ENCODE data around the gene CFAP20DC.

Gene CFAP20DC

DNA sequence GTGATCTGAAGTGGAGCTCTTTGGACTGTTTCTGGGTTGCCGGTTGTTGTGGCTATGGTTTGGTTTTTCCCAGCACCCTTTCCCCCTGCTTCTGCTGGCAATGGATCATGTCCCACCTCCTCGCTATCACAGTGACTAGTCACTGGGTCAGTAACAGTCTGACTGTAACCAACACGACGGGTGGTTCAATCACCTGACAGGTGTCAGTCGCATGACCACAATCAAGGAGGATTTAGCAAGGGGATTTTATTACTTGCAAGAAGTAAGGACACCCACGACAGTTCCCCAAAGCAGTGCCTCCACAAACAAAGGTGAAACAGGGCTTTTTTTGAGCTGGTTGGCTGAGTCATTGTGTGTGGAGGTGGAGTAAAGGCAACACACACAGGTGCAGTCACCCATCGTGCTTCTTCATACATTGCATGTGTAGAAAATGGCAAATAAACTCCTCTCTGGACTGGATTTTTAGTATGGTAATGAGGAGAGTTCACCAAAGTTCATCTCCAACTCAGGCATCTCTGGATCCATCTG is 324.4 kb downstream of the CFAP20DC start:
- TF ChIP-seq, protein P1, sequence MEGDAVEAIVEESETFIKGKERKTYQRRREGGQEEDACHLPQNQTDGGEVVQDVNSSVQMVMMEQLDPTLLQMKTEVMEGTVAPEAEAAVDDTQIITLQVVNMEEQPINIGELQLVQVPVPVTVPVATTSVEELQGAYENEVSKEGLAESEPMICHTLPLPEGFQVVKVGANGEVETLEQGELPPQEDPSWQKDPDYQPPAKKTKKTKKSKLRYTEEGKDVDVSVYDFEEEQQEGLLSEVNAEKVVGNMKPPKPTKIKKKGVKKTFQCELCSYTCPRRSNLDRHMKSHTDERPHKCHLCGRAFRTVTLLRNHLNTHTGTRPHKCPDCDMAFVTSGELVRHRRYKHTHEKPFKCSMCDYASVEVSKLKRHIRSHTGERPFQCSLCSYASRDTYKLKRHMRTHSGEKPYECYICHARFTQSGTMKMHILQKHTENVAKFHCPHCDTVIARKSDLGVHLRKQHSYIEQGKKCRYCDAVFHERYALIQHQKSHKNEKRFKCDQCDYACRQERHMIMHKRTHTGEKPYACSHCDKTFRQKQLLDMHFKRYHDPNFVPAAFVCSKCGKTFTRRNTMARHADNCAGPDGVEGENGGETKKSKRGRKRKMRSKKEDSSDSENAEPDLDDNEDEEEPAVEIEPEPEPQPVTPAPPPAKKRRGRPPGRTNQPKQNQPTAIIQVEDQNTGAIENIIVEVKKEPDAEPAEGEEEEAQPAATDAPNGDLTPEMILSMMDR (IDR thresholded peaks at IDR 0.05; ENCODE audit: control insufficient read depth, extremely low read depth, insufficient read depth): no peak
- H3K4me3 ChIP-seq (ENCODE audit: low read depth, low read length): no peak overlapping the region
- DNase-seq (ENCODE audit: low read depth): no peak

DNA sequence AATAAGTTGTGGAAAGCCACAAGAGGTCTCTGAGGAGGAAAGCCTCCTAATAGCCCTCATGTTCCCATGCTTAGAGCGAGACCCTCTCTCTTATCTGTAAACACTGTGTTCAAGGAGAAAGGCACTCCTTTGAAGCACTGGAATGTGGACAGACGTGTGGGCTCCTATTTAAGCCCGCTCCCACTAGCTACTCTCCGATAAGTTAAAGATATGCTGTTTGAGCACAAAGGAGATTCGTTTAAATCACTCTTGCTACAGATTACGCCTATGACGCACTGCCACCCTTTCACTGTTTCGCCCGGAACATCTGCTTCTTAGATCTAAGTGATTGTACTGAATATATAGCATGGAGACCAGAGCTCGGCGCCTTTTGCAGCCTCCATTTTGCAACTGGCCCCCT is 325.5 kb downstream of the CFAP20DC start:
- TF ChIP-seq, protein P1 (IDR thresholded peaks at IDR 0.05; ENCODE audit: control insufficient read depth, extremely low read depth, insufficient read depth): no peak
- DNase-seq (ENCODE audit: low read depth): no peak
- H3K4me3 ChIP-seq (ENCODE audit: low read depth, low read length): no peak overlapping the region

DNA sequence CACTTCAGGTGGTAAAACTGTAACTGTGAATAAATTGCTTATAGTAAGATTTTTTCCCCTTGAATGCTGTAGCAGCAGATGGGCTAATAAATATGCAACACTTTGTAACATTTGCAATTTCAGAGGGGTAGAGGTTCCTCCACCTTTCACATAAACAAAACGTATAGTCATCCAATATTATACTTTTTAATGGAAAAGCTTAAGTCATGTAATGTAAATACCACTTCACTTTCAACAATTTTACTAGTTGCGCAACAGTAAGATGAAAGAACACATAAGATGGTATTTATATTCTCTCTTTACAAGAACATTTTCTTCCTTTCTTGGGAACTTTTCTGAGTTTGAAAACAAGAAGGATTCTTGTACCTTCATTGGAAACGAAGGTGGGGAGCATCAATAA is 326.7 kb downstream of the CFAP20DC start:
- no peak overlapping the region for H3K4me3 ChIP-seq (ENCODE audit: low read depth, low read length)
- TF ChIP-seq, protein P1 (IDR thresholded peaks at IDR 0.05; ENCODE audit: control insufficient read depth, extremely low read depth, insufficient read depth): no peak

DNA sequence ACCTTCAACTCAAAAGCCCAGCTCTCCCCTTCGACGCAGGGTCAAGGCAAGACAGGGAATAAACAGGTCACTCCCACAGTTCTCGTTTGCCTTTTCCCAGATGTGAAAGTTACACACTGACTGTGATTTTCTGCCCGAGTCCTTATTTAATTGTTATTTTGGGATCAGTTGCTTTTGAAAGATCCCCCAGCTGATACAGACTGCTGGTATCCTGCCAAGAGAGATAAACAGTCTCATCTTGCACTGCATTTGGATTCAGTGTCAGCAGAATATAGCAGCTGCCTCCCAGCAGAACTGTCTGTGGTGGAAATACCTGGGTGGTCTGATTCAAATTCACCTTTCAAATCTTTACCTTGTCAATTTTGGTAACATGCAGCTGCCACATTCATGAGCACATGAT is 327.3 kb downstream of the CFAP20DC start:
- TF ChIP-seq, protein P1 (IDR thresholded peaks at IDR 0.05; ENCODE audit: control insufficient read depth, extremely low read depth, insufficient read depth): no peak
- no peak for DNase-seq (ENCODE audit: low read depth)
- H3K4me3 ChIP-seq (ENCODE audit: low read depth, low read length): no peak overlapping the region

More for the DNA sequence above, 326.7 kb downstream of the CFAP20DC start:
- DNase-seq (ENCODE audit: low read depth): no peak

DNA sequence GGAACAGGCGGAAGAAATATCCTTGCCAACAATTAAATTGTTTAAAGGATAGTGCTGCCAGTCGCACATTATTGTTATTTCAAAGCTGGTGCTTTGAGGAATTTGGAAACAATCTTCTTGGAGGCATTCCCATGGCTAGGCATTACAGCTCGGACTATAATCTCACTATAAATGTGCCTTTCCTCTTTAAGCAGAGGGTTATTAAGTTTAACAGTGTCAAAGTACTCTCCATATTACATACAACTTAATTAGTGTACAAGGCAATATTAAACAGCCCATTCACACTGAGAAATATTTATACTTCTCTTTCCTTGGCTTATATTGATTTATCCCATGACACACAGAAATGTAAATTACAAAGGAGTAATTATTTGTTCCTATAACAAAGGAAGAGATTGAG is 329.3 kb downstream of the CFAP20DC start:
- no peak overlapping the region for H3K4me3 ChIP-seq (ENCODE audit: low read depth, low read length)
- TF ChIP-seq, protein P1 (IDR thresholded peaks at IDR 0.05; ENCODE audit: control insufficient read depth, extremely low read depth, insufficient read depth): no peak
- DNase-seq (ENCODE audit: low read depth): no peak

DNA sequence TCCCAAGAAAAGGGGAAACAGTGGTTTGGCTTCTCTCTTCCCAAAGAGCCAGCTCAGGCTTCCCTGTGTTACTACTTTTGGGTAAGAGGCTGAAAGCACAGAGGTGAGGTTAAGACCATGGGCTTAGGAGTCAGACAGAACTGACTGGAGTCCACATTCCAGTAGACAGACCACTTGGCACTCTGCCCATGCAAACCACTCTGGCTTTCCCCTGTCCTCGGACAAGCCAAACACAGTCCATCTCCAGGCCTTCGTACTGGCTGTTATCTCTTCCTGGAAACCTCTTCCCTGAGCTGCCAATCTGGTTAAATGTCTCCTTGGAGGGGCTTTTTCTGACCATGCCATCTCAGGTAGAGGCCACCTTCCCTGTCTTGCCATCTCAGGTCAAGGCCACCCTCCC is 330.1 kb downstream of the CFAP20DC start:
- DNase-seq (ENCODE audit: low read depth): no peak
- TF ChIP-seq, protein P1 (IDR thresholded peaks at IDR 0.05; ENCODE audit: control insufficient read depth, extremely low read depth, insufficient read depth): no peak
- H3K4me3 ChIP-seq (ENCODE audit: low read depth, low read length): no peak overlapping the region

DNA sequence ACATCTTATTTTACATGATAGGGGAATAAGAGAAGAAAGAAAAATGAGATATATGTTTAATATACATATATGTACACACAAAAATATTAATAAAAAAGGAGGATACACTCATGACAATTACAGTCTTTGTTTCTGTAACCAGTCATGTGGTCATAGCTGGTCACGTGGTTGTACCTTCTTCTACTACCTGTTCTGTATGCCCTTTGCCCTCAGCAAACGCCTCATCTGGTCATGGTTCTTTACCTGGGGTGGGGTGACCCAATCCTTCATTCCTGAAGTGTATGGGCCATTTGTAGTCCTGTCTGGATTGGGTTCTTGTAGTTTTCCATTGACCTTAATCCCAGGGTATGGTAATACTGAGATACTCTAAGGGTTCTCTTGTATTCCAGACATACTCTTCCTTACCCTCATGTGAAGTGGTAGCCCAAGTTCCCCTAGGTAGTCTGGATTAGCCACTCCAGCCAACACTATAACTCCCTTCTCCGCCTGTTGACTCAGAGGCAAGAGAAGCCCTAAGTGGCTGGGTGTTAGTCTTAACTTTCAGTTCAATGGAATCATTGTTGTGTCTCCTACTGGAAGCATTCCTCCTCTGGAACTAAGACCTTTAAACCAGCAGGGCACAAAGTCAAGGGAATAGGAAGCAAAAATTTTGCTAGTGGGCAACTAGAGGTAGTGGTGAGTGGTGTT is 336.0 kb downstream of the CFAP20DC start:
- H3K4me3 ChIP-seq (ENCODE audit: low read depth, low read length): no peak overlapping the region
- TF ChIP-seq, protein P1 (IDR thresholded peaks at IDR 0.05; ENCODE audit: control insufficient read depth, extremely low read depth, insufficient read depth): no peak
- DNase-seq (ENCODE audit: low read depth): no peak

Measured in LNCaP clone FGC (cell line).